SW480 (cell line): ENCODE measurements around the gene MACROD2.

Experiments used
- DNase-seq: peaks from one replicate; pipeline ENCODE4 v3.0.0-alpha.2; 2016; ENCODE audit warnings: low spot score

MACROD2 gene

DNA sequence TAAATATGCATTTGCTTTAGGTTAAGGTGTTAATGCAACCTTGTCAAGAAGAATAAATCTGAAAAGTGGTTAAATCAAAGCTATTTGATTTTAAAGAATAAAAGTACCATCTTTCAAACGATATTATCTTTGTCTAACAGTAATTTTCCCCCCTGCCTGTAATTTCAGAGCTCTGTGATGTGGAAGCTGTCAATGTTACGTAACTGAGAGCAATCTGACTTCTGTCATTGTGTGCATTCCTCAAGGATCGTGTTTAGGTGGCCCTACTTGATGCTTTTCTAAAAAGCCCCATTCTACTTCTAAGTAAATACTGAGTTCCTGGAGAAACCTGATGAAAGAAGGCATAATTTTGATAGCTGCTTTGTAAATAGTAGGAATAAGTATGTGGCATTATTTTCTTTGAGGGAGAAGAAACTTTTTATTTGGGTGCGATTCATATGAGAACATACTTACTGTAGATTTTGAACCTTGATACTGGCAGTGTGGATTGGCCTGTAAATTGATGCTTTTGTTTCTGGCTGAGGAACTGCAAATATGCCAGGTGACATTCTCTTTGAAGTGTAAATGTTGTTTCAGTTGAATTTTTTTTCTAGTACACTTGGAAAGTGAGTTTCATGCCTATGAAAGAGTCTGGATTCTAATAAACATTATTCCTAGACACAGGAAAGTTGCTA is 871.7 kb downstream of the MACROD2 start:
- DNase-seq, result peak; percentile 8

DNA sequence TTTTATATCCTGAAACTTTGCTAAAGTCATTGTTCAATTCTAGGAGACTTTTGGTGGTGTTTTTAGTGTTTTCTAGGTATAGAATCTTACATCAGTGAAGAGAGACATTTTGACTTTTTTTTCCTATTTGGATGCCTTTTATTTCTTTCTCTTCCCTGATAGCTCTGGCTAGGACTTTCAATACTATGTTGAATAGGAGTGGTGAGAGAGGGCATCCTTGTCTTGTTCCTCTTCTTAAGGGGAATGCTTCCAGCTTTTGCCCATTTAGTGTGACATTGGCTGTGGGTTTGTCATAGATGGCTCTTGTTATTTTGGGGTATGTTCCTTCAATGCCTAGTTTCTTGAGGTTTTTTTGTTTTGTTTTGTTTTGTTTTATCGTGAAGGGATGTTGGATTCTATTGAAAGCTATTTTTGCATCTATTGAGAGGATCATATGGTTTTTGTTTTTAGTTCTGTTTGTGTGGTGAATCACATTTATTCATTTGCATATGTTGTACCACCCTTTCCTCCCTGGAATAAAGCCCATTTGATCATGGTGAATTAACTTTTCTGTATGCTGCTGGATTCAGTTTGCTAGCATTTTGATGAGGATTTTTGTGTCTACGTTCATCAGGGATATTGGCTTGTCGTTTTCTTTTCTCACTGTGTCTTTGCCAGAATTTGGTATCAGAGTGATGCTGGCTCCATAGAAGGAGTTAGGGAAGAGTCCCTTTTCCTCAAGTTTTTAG is 882.1 kb downstream of the MACROD2 start:
- no peak for DNase-seq

DNA sequence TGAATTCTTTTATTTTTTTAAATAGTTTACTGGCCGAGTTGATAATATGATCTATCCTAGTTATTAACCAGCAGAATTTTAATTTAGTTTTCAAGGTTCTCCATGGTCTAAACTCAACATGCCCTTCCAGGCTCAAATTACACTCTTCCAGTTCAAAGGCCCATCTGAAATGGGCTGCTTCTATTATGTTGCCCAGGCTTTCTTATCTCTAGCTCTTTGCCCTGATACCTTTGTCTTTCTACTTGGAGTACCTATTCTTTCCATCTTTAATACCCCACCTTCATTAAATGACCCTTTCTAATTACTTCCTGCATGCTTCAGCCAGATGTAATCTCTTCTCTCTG is 883.3 kb downstream of the MACROD2 start:
- DNase-seq, result no peak

DNA sequence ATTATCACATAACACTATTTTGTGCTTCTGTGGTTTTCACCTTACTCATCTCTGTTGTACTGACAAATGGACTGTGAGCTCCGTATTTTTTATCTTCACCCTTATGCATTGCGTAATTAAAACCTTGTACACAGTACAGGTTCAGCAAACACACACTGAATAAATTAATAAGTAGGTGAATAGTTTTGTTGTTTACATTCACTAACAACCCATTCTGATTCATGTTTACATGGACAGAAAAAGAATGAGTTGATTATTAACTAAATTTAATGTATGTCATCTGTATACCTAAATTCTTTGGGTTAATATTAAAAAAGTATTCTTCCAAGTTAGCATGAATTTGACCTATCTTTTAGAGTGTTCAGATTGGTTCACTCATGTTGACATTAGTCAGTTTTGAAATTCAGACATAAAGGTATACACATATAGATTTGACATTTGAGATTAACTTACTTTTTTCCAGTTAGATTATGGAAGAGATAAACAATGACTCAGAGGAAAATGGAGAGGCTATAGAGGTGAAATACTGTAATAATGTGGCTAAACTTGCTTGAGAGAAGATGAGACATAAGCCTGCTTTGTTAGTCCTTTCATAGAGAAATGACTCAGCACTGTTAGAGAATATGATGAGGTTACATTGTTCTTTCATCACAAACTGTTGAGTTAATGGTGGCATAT is 883.8 kb downstream of the MACROD2 start:
- peak; percentile 92 for DNase-seq

DNA sequence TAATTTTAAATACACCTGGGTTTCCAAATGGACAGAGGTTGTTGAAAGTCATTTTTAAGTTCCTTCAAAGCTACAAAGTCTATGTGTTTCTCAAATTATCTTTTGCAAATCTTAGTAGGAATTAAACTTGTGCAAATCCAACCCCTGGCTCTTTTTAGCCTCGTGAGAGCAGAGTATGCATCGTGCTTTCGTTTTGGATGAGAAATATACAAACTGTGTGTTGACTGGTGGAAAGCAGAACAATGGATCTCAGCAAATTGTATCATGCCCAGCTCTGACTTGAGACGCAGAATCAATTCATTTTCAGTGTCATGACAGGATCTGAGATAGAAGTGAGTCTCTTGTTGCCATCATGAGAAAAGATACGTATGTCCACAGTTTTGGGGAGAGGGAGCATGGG is 884.5 kb downstream of the MACROD2 start:
- DNase-seq, result no peak

DNA sequence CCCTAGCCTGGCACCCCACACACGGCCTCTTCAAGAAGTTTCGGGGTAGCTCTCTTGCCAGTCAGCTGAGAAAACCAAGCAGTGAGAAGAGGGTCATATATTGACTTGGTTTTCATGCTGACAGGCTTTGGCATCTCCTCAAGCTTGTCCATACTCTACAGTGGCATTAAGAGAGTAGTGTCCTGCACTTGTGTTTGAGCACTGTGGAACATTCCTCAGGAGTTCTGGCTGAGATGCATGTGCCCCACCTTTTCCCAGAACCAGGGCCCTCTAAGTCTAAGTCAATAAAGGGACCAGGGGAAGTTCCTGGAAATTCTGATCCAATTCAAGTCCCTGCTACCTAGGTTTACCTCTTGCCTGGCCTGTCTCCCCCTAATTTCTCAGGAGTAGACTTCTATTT is 886.2 kb downstream of the MACROD2 start:
- no peak for DNase-seq

DNA sequence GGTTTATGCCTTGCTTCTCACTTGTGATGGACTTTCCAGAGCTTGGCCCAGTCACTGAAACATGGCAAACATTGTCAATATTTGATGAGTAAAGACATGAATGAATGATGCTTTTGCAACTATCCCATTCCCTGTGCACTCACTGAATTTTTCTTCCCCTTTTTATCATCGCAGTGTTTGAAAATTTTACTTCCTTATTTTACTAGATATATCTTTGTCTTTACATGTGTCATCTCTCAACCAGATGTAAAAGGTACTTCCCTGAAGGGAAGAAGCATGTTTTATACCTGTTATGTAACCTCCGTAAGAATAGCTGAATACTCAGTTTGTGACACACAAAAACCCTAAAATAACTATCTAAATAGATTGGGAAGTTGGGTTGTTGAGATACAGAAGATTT is 886.8 kb downstream of the MACROD2 start:
- DNase-seq, result no peak

DNA sequence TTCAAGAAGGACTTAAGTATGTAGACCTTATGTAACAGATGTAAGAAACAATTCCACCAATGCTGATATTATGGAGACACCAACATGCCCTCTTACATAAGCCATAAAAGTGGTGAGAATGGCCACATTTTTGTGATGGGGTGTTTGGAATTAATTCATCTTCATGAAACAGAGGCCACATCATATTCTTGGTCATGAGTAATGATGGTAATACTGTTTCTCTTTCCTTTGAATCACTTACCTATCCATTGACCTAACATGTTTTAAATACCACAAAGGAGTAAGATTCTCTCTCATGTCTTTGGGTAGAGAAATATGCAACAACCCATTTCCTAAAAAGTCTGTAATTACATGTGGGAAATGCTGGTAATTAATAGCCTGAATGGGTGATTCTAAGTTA is 887.5 kb downstream of the MACROD2 start:
- DNase-seq, result no peak

DNA sequence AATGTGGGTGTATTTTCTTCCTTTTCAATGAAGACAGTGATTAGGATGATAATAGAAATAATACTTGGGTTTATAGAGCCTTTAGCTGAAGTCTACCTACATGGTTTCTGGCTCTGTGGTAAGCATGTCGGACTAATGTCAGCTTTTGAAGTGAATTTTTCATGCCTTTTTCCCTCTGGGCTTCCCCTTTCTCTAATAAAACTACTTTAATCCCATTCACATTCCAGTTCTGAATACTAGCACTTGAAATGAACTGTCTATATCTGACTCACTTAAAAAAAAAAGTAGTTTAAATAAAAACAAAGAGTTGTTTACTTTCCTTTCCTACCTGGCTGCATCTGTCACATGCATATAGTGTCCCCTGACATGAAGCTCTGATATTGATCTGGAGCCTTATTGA is 888.0 kb downstream of the MACROD2 start:
- DNase-seq, result no peak

DNA sequence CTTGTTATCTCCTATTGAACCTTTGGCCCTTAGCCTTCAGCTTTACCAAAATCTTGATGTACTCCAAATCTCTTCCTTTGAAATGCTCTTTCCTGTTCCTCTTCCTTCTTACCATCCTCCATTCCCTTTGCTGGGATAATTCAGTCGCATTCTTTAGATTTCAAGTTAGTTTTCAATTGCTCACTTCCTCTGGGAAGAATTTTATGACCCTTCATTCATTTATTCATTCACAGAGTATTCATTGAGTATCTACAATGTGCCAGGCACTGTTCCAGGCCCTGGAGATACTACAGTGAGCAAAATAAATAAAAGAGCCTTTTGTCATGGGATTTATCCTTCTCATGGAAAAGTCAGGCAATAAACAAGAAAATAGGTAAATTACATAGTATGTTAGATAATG is 890.3 kb downstream of the MACROD2 start:
- DNase-seq, result no peak

DNA sequence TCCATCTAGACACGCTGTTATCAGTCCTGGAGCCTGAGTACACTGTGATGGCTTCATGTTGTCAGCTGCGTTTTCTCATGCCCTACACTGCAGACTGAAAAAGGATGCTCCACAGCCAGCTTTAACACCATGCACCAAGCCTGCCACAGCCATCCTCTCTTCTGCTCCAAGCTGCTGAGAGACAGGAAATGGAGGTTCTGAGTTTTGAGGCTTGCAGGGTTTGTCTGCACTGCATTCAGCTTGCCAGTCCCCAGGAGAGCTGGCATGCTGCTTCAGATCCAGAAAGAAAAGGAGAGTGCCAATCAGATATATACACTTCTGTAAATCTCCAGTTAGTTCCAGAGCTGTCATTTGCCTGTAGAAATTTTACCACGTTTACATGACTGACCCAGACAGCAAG is 892.8 kb downstream of the MACROD2 start:
- DNase-seq, result no peak

DNA sequence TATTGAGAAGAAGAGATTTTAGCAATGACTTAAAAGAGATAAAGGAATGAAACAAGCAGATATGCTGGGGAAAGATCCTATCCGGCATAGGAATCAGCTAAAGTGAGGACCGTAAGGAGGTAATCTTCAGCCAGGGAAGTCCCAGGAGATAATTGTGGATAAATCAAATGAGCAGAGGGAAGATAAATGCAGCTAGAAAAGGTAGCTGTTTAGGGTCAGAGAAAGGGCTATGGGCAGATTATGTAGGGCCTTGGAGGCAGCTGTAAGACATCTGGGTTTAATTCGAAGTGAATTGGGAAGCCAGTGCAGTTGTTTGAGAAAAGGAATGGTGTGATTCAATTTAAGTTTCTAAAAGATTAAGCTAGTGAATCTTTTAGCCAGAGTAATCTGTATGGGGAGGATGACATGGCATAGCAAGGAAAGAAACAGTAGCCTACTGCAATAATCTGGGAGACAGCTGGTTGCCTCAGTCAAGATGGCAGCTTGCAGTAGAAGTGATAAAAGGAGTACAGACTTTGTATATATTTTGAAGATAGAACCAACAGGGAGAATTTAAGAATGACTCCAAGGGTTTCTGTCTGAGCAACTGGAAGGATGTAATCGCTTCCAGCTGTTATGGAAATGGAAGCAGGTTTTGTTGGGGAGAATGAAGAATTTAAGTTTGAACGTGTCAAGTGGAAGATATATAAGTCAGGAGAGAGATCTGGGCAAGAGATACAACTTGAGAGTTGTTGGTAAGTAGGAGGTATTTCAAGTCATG is 894.4 kb downstream of the MACROD2 start:
- no peak for DNase-seq

DNA sequence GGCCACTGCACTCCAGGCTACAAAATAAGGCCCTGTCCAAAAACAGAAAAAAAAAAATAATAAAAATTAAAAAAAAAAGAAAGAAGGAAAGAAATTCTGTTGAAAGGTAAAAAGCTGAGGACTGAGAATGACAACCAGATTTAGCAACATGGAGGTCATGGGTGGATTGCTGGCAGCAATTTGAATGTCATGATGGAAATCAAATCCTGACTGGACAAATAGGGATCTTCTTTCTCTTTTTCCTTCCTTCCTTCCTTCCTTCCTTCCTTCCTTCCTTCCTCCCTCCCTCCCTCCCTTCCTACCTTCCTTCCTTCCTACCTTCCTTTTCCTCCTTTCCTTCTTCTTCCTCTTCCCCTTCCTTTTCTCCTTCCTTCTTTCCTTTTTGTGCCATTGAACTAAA is 895.4 kb downstream of the MACROD2 start:
- DNase-seq, result no peak

DNA sequence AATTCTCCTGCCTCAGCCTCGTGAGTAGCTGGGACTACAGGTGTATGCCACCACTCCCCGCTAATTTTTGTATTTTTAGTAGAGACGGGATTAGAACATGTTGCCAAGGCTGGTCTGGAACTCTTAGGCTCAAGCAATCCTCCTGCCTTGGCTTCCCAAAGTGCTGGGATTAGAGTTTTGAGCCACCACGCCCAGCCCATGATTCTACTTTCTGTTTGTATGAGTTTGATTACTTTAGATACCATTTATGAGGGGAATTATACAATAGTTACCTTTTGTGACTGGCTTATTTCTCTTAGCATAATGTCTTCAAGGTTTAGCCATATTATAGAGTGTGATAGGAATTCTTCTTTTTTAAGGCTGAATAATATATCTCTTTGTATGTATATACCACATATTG is 897.5 kb downstream of the MACROD2 start:
- no peak for DNase-seq

DNA sequence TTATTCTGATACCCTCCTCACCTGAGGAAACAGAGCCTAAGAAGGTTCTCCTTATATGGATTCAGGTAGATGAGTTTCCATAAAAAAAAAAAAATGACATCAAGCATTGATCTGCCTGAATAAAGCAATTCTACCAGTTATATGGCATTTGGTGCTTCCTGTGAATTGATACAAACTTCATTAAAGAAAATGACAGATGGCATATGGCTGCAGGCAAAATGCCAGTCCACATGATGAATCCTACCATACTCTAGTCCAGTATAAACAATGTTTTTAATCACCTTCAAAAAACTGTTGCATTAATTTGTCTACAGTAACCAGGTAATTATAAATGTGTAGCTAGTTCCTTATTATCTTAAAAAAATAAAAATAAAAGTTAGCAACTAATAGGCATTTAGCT is 901.3 kb downstream of the MACROD2 start:
- no peak for DNase-seq

DNA sequence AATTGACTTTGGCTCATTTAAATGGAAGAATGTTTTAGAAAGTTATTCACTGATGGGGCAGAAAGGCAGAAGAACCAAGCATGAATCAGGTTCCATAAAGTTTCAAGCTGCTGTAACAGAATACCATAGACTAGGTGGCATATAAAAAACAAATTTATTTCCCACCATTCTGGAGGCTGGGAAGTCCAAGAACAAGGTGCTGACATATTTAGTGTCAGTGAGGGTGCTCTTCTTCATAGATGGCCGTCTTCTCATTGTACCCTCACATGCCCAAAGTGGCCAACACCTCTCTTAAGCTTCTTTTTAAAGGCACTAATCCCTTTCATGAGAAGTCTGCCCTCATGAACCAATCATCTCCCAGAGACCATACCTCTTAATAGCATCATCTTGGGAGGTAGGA is 902.3 kb downstream of the MACROD2 start:
- no peak for DNase-seq

DNA sequence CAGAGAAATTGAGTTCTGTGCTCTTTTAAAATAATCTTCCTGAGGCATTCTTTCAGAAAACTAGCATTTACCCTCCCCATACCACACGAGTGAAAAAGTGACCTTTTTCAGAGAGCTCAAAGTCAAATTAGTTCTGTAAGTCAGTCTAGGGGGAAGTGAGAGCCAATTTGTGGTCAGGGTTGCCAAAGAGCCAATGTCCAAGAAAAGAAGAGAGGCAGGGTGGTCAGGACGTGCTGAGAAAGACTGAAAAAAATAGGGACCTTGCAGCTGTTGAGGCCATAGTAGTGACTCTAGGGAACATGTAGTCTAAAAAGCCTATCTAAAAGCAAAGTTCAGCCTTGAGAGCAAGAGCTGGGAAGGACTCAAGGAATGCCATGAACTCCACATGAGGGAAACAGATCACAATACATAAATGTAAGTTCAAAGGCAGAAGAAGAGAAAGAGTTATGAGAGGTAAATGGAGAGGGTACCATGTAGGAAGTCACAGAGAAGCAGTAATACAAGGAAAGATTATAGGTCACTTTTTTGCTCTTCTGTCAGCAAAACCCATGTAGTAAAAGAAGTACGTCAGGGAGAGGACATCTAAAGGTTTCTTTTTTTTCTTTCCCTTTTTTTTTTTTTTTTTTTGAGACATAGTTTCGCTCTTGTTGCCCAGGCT is 907.2 kb downstream of the MACROD2 start:
- DNase-seq, result no peak

DNA sequence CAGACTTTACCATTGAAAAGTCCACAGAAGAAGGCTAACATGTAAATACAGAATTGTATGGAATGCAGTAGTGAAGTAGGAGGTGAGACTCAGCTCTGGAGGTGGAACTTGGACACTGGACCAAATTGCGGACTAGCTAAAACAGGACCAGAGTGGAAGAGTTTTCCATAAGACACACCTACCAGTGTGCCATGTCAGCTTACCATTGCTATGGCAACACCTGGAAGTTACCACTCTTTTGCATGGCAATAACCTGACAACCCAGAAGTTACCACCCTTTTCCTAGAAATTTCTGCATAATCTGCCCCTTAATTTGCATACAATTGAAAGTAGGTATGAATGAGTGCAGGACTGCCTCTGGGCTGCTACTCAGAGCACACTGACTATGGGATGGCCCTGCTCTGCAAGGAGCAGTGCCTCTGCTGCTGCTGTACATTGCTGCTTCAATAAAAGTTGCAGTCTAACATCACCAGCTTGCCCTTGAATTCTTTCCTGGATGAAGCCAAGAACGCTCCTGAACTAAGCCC is 911.7 kb downstream of the MACROD2 start:
- no peak for DNase-seq

DNA sequence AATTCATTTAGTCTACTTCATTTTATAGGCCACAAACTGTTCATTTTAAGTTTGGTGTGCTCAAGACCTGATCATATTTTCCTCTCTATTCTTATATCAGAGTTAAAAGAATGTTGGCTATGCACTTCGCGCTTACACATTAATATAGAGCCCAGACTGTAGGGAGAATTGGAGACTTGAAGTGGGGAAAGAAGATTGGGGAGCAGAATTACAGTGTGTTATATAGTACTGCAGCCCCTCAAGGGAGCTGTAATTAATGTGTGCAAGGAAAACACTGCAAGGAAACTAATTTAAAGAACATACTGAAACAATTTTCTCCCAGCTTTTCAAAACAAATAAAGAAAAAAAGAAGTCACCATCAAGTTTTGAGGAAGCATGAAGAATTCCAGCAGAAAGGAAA is 914.8 kb downstream of the MACROD2 start:
- no peak for DNase-seq

DNA sequence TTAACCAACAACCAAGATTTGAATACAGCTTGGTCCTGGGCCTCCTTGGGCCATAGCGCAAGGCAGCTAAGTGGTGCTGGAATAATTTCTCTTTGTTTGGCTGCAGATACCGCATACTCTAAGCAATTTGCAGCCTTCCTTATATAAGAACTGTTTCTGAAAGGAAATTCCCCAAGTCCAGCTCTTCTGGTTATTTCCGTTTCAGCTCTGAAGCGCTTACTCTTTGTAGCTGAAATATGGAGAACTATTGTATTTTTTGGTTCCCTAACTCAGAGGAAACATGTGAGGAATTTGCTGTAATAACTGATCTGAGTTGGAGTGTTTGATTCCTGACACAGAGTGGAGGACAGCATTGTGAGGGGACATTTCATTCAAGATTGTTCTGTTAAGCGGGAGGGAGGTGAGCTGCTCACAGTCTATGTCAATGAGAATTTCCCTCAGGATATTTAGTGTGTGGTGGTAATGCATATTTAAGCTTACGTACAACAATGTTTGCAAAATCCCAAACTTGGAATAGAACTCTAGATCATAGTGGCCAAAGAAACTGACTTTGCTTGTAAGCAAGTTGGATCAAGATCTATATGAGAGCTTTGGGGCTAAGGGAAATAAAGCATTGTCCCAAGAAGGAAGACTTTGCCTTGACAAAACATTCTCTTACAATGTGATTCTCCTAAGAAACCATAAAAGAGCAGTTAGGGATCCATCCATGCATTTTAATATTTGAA is 918.7 kb downstream of the MACROD2 start:
- no peak for DNase-seq

DNA sequence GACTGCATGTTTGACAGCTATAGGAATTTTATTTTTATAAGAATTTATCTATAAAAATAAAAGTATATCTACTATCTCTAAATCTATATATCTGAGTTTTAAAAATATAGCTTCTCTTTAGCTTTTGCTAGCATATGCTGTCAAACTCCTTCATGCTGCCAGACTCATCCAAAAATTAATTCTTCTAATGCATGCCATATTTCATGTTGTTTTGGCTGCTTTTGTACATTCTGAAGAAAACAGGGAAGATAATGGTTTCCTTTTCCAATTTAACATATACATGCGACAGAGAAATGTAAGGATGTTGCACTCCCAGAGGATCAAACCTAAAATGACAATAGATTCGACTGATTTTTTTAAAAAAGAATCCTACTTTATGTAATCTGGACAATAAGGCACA is 919.3 kb downstream of the MACROD2 start:
- DNase-seq, result no peak
